BE2C (cell line): Measurements from ENCODE around the gene KLRB1.
"Not testable (repeated sequence)": the region's sequence is repeated elsewhere in the genome, so short reads cannot be mapped to it uniquely, and the experiment has no call there.

Experiments used
- DNase-seq: peaks from one replicate; pipeline ENCODE4 v3.0.0-alpha.2; 2020
- H3K27me3 ChIP-seq: fragments of 250-450 bp; sonication (Bioruptor Pico); 2 replicates; pipeline ENCODE4 v1.5.1; 2020; ENCODE audit warnings: mild to moderate bottlenecking
- H3K36me3 ChIP-seq: fragments of 250-450 bp; sonication (Bioruptor Pico); 2 replicates; pipeline ENCODE4 v1.5.1; 2020; ENCODE audit warnings: mild to moderate bottlenecking
- H3K4me1 ChIP-seq: fragments of 250-450 bp; sonication (Bioruptor Pico); 2 replicates; pipeline ENCODE4 v1.5.1; 2020
- H3K4me3 ChIP-seq: 2 replicates; pipeline ENCODE4 v1.5.1; 2011; ENCODE audit warnings: low read depth, low read length
- H3K9me3 ChIP-seq: fragments of 250-450 bp; sonication (Bioruptor Pico); 2 replicates; pipeline ENCODE4 v1.5.1; 2020
- TF ChIP-seq, protein P1 (sequence below): IDR thresholded peaks from 2 replicates; pipeline ENCODE4 v1.5.1; 2012; ENCODE audit warnings: mild to moderate bottlenecking, low read depth, low read length

The KLRB1 gene

DNA sequence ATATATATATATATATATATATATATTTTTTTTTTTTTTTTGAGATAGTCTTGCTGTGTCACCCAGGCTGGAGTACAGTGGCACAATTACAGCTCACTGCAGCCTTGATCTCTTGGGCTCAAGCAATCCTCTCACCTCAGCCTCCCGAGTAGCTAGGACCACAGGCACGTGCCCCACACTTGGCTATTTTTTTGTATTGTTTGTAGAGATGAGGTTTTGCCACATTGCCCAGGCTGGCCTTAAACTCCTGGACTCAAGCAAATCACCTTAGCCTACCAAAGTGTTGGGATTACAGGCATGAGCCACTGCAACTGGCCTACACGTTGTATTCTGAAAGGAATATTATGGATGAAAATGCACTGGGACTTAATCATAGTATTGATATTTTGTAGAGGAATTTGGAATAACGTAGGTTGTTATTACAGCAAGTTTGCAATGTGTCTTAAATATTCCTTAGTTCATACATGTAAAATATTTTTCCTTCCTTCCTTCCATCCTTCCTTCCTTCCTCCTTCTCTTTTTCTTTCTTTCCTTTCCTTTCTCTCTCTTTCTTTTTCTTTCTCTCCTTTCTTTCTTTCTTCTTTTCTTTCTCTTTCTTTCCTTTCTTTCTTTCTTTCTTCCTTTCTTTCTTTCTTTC is 862 bp downstream of the KLRB1 start:
- DNase-seq = no peak
- H3K36me3 ChIP-seq = no peaks in the 10 kb centered on the region
- H3K4me3 ChIP-seq = no peak overlapping the region
- no peaks in the 10 kb centered on the region for H3K4me1 ChIP-seq
- TF ChIP-seq, protein P1, sequence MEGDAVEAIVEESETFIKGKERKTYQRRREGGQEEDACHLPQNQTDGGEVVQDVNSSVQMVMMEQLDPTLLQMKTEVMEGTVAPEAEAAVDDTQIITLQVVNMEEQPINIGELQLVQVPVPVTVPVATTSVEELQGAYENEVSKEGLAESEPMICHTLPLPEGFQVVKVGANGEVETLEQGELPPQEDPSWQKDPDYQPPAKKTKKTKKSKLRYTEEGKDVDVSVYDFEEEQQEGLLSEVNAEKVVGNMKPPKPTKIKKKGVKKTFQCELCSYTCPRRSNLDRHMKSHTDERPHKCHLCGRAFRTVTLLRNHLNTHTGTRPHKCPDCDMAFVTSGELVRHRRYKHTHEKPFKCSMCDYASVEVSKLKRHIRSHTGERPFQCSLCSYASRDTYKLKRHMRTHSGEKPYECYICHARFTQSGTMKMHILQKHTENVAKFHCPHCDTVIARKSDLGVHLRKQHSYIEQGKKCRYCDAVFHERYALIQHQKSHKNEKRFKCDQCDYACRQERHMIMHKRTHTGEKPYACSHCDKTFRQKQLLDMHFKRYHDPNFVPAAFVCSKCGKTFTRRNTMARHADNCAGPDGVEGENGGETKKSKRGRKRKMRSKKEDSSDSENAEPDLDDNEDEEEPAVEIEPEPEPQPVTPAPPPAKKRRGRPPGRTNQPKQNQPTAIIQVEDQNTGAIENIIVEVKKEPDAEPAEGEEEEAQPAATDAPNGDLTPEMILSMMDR = no peak
- no peaks in the 10 kb centered on the region for H3K27me3 ChIP-seq
- no peaks in the 10 kb centered on the region for H3K9me3 ChIP-seq

GRCh38 chr12:9606247-9606646 is 1.5 kb downstream of the KLRB1 start:
- no peak for DNase-seq
- Histone ChIP-seq H3K4me3 (no peak overlapping the region), H3K4me1 (no peaks in the 10 kb centered on the region), H3K36me3 (no peaks in the 10 kb centered on the region), H3K9me3 (no peaks in the 10 kb centered on the region), H3K27me3 (no peaks in the 10 kb centered on the region)
- TF ChIP-seq, protein P1 = no peak

DNA sequence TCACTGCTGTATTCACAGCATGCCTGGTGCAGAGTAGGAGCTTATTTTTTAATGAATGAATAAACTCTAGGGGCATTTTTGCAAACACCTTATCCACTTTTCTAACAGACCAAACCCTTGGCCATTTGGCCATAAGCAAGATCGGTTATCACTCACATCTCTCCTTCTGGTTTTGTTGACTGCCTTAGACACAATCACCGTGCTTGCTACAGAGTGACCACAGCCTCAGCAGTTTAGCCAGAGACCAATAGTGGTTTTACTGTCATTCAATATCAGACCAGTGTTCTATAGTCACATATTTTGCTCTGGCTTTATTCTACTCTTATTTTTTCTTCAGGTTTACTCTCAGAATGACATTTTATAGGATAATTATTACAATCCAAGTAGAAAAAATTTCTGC is 2.2 kb downstream of the KLRB1 start:
- H3K4me1 ChIP-seq = no peaks in the 10 kb centered on the region
- H3K4me3 ChIP-seq = no peak overlapping the region
- no peaks in the 10 kb centered on the region for H3K36me3 ChIP-seq
- TF ChIP-seq, protein P1 = no peak
- H3K9me3 ChIP-seq = no peaks in the 10 kb centered on the region
- H3K27me3 ChIP-seq = no peaks in the 10 kb centered on the region
- no peak for DNase-seq

DNA sequence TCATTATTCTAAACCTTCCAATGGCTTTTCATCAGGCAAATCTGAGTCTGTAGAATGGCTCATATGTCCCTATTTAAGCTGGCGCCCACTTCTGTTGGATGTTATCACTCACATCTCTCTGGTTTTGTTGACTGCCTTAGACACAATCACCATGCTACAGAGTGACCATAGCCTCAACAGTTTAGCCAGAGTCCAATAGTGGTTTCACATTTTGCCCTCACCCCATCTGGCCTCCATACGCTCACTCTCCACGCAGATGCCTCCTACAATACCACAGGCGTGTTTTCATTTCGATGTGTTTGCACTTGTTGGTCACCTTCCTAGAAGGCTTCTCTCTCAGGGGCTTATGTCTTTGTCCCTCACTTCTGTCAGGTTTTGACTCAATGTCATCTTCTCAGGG is 3.4 kb downstream of the KLRB1 start:
- TF ChIP-seq, protein P1 = no peak
- H3K4me1 ChIP-seq = no peaks in the 10 kb centered on the region
- no peaks in the 10 kb centered on the region for H3K9me3 ChIP-seq
- H3K36me3 ChIP-seq = no peaks in the 10 kb centered on the region
- no peaks in the 10 kb centered on the region for H3K27me3 ChIP-seq
- H3K4me3 ChIP-seq = no peak overlapping the region
- DNase-seq = no peak

GRCh38 chr12:9600426-9600825 is 7.3 kb downstream of the KLRB1 start:
- not testable (repeated sequence) for H3K4me1 ChIP-seq, H3K4me3 ChIP-seq, H3K9me3 ChIP-seq, H3K27me3 ChIP-seq, H3K36me3 ChIP-seq, DNase-seq

DNA sequence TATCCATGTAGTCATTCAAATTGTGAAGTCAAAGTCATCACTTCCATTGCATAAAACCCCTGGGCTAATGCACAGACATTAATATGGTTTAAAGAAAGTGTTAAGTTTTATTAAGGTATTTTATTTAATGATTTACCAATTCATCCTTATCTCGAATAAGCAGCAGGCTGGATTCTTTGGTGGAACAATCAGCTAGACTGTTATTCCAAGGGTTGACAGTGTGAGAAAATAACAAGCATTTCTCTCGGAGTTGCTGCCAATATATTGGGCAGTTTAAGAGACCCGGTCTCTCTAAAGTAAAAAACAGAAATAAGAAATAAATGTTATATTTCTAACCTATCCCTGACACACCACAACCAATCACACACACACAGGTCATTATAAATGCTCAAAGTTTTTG is 9.4 kb downstream of the KLRB1 start:
- TF ChIP-seq, protein P1 = no peak
- no peaks in the 10 kb centered on the region for H3K36me3 ChIP-seq

GRCh38 chr12:9597365-9597764 is 10.4 kb downstream of the KLRB1 start:
- no peaks in the 10 kb centered on the region for H3K4me1 ChIP-seq
- TF ChIP-seq, protein P1 = no peak
- H3K4me3 ChIP-seq = no peak overlapping the region
- no peak for DNase-seq
- H3K27me3 ChIP-seq = no peaks in the 10 kb centered on the region
- no peaks in the 10 kb centered on the region for H3K36me3 ChIP-seq
- no peaks in the 10 kb centered on the region for H3K9me3 ChIP-seq

More for the DNA sequence above, 9.4 kb downstream of the KLRB1 start:
- H3K9me3 ChIP-seq = no peaks in the 10 kb centered on the region
- no peaks in the 10 kb centered on the region for H3K4me1 ChIP-seq
- no peak overlapping the region for H3K4me3 ChIP-seq
- no peak for DNase-seq
- H3K27me3 ChIP-seq = no peaks in the 10 kb centered on the region
